HEK293 (cell line): ENCODE results near the gene CYB5B.
A peak's percentile ranks its signal among the peaks of the same experiment; 100 is the strongest.

Experiments used
- CTCF ChIA-PET: fragments of 350-600 bp; formaldehyde crosslinking; extraction: SDS; loops from one replicate; lab custom pipeline; 2021; ENCODE audit warnings: antibody characterized with exemption; lab: Yijun Ruan, JAX
- POLR2A ChIA-PET: fragments of 300-600 bp; formaldehyde crosslinking; extraction: SDS; loops from one replicate; lab custom pipeline; 2020; ENCODE audit warnings: antibody characterized with exemption, inconsistent platforms; lab: Yijun Ruan, JAX
- H3K27ac ChIP-seq: fragments of 200-500 bp; sonication (Bioruptor generic); 2 replicates; pipeline ENCODE4 v1.5.1; 2014; ENCODE audit warnings: low read depth, low read length, control low read depth, inconsistent platforms; ENCODE audit errors: extremely low read depth
- H3K36me3 ChIP-seq, 2 experiments: fragments of 200-500 bp in 1 of 2; sonication (Bioruptor generic) in 1 of 2; 1 replicate in 1 of 2; 2 replicates in 1 of 2; pipeline ENCODE4 v1.5.1; 2014 to 2017; ENCODE audit warnings: inconsistent platforms in 2 of 2, low read length in 2 of 2; ENCODE audit not compliant: control insufficient read depth in 2 of 2, insufficient read depth in 1 of 2
- H3K4me1 ChIP-seq: fragments of 200-500 bp; sonication (Bioruptor generic); 2 replicates; pipeline ENCODE4 v1.5.1; 2014; ENCODE audit warnings: mild to moderate bottlenecking, low read length, inconsistent platforms; ENCODE audit not compliant: control insufficient read depth, insufficient read depth
- H3K4me3 ChIP-seq: 2 replicates; pipeline ENCODE4 v1.5.1; 2011; ENCODE audit warnings: low read depth, mild to moderate bottlenecking, control low read depth, low read length, moderate library complexity
- H3K9me3 ChIP-seq: fragments of 200-500 bp; sonication (Bioruptor generic); 2 replicates; pipeline ENCODE4 v1.5.1; 2014; ENCODE audit warnings: low read depth, low read length, inconsistent platforms; ENCODE audit not compliant: control insufficient read depth, insufficient read depth
- FEZF1 ChIP-seq: fragments of 450-650 bp; formaldehyde crosslinking; IDR thresholded peaks from 2 replicates; pipeline ENCODE4 v1.5.1; 2016; ENCODE audit warnings: missing biosample characterization, missing genetic modification characterization
- HOXD13 ChIP-seq: sonication (generic); formaldehyde crosslinking; IDR thresholded peaks from 2 replicates; pipeline ENCODE4 v1.8.0; 2022; ENCODE audit warnings: missing genetic modification reagents, borderline replicate concordance
- KLF9 ChIP-seq: fragments of 450-650 bp; formaldehyde crosslinking; IDR thresholded peaks from 2 replicates; pipeline ENCODE4 v1.5.1; 2016; ENCODE audit warnings: missing biosample characterization, missing genetic modification characterization, low read depth
- OSR2 ChIP-seq: fragments of 450-650 bp; formaldehyde crosslinking; IDR thresholded peaks from 2 replicates; pipeline ENCODE4 v1.5.1; 2016; ENCODE audit warnings: missing biosample characterization, missing genetic modification characterization
- SCRT1 ChIP-seq: fragments of 450-650 bp; formaldehyde crosslinking; IDR thresholded peaks from 2 replicates; pipeline ENCODE4 v1.5.1; 2016; ENCODE audit warnings: missing biosample characterization, missing genetic modification characterization, borderline replicate concordance
- SCRT2 ChIP-seq: fragments of 450-650 bp; formaldehyde crosslinking; IDR thresholded peaks from 2 replicates; pipeline ENCODE4 v1.5.1; 2016; ENCODE audit warnings: missing biosample characterization, missing genetic modification characterization
- ZFHX2 ChIP-seq: fragments of 450-650 bp; formaldehyde crosslinking; conservative IDR thresholded peaks from 2 replicates; pipeline ENCODE4 v1.5.1; 2016; ENCODE audit warnings: missing biosample characterization, missing genetic modification characterization
- ZNF341 ChIP-seq: fragments of 450-650 bp; formaldehyde crosslinking; IDR thresholded peaks from 2 replicates; pipeline ENCODE4; 2016; ENCODE audit warnings: low read depth, missing biosample characterization, missing genetic modification characterization
- ZNF473 ChIP-seq: fragments of 450-650 bp; formaldehyde crosslinking; IDR thresholded peaks from 2 replicates; pipeline ENCODE4 v1.5.1; 2017; ENCODE audit warnings: missing biosample characterization, missing genetic modification characterization
- ZNF501 ChIP-seq: fragments of 450-650 bp; formaldehyde crosslinking; IDR thresholded peaks from 2 replicates; pipeline ENCODE4 v1.5.1; 2016; ENCODE audit warnings: missing biosample characterization, missing genetic modification characterization
- ZNF529 ChIP-seq: fragments of 450-650 bp; formaldehyde crosslinking; IDR thresholded peaks from 2 replicates; pipeline ENCODE4 v1.5.1; 2017; ENCODE audit warnings: missing genetic modification characterization, missing biosample characterization; ENCODE audit not compliant: insufficient replicate concordance
- ZNF610 ChIP-seq: fragments of 450-650 bp; formaldehyde crosslinking; IDR thresholded peaks from 2 replicates; pipeline ENCODE4 v1.5.1; 2016; ENCODE audit warnings: missing biosample characterization, missing genetic modification characterization, borderline replicate concordance
- ZNF664 ChIP-seq: fragments of 450-650 bp; formaldehyde crosslinking; IDR thresholded peaks from 2 replicates; pipeline ENCODE4 v1.5.1; 2016; ENCODE audit warnings: missing biosample characterization, missing genetic modification characterization
- TF ChIP-seq, protein P1 (sequence below): sonication (generic); formaldehyde crosslinking; IDR thresholded peaks from 2 replicates; pipeline ENCODE4 v1.8.1; 2022; ENCODE audit warnings: mild to moderate bottlenecking, moderate library complexity, missing genetic modification reagents
- TF ChIP-seq, protein P2 (sequence below): fragments of 450-650 bp; formaldehyde crosslinking; IDR thresholded peaks from 2 replicates; pipeline ENCODE4 v1.5.1; 2016; ENCODE audit warnings: missing biosample characterization, missing genetic modification characterization, borderline replicate concordance
- TF ChIP-seq, protein P3 (sequence below): fragments of 450-650 bp; formaldehyde crosslinking; IDR thresholded peaks from 2 replicates; pipeline ENCODE4 v1.5.1; 2016; ENCODE audit warnings: missing biosample characterization, missing genetic modification characterization
- TF ChIP-seq, protein P4 (sequence below): fragments of 450-650 bp; IDR thresholded peaks from 2 replicates; pipeline ENCODE4 v1.5.1; 2018; ENCODE audit warnings: missing biosample characterization, missing genetic modification characterization

CYB5B gene

DNA sequence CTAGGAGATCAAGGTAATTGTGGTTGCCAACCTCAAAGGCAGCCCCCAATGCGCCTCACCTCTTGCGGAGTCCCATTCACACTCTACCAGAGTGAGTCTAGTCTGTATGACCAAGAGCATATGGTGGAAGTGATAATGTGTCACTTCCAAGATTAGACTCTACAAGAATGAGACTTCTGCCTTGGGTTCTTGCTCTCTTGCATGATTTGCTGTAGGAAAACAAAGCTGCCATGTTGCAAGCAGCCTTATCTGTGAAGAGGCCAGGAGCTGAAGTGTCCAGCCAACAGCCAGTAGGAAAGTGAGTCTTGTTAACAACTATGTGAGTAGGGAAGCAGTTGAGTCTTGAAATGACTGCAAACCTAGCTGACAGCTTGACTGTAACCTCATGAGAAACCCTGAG is 42.0 kb upstream of the CYB5B start:
- H3K9me3 ChIP-seq: no peaks in the 10 kb centered on the region
- ChIA-PET CTCF (interaction anchor here (0.9 kb wide), 1 partner anchor 12 kb away, joined by 4 read pairs; no protein-coding TSS in a partner anchor), POLR2A (no interaction called here)
- H3K4me3 ChIP-seq: no peak overlapping the region
- H3K27ac ChIP-seq: peak overlapping the region; percentile 27; the same call in 1 of the 2 replicates
- H3K36me3 ChIP-seq: peaks cover 38 to 65% of the 10 kb centered on the region in 2 experiments
- TF ChIP-seq OSR2 (tag by site-specific recombination) (no peak), ZNF501 (tag by site-specific recombination) (no peak), SCRT1 (tag by site-specific recombination) (no peak), ZFHX2 (no peak), FEZF1 (no peak), ZNF664 (tag by site-specific recombination) (no peak), ZNF341 (no peak), ZNF610 (no peak), ZNF473 (no peak), KLF9 (tag by site-specific recombination) (no peak)
- TF ChIP-seq, protein P1, sequence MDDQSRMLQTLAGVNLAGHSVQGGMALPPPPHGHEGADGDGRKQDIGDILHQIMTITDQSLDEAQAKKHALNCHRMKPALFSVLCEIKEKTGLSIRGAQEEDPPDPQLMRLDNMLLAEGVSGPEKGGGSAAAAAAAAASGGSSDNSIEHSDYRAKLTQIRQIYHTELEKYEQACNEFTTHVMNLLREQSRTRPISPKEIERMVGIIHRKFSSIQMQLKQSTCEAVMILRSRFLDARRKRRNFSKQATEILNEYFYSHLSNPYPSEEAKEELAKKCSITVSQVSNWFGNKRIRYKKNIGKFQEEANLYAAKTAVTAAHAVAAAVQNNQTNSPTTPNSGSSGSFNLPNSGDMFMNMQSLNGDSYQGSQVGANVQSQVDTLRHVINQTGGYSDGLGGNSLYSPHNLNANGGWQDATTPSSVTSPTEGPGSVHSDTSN: no peak
- TF ChIP-seq, protein P2, sequence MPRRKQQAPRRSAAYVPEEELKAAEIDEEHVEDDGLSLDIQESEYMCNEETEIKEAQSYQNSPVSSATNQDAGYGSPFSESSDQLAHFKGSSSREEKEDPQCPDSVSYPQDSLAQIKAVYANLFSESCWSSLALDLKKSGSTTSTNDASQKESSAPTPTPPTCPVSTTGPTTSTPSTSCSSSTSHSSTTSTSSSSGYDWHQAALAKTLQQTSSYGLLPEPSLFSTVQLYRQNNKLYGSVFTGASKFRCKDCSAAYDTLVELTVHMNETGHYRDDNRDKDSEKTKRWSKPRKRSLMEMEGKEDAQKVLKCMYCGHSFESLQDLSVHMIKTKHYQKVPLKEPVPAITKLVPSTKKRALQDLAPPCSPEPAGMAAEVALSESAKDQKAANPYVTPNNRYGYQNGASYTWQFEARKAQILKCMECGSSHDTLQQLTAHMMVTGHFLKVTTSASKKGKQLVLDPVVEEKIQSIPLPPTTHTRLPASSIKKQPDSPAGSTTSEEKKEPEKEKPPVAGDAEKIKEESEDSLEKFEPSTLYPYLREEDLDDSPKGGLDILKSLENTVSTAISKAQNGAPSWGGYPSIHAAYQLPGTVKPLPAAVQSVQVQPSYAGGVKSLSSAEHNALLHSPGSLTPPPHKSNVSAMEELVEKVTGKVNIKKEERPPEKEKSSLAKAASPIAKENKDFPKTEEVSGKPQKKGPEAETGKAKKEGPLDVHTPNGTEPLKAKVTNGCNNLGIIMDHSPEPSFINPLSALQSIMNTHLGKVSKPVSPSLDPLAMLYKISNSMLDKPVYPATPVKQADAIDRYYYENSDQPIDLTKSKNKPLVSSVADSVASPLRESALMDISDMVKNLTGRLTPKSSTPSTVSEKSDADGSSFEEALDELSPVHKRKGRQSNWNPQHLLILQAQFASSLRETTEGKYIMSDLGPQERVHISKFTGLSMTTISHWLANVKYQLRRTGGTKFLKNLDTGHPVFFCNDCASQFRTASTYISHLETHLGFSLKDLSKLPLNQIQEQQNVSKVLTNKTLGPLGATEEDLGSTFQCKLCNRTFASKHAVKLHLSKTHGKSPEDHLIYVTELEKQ (tag by site-specific recombination): no peak
- TF ChIP-seq, protein P3, sequence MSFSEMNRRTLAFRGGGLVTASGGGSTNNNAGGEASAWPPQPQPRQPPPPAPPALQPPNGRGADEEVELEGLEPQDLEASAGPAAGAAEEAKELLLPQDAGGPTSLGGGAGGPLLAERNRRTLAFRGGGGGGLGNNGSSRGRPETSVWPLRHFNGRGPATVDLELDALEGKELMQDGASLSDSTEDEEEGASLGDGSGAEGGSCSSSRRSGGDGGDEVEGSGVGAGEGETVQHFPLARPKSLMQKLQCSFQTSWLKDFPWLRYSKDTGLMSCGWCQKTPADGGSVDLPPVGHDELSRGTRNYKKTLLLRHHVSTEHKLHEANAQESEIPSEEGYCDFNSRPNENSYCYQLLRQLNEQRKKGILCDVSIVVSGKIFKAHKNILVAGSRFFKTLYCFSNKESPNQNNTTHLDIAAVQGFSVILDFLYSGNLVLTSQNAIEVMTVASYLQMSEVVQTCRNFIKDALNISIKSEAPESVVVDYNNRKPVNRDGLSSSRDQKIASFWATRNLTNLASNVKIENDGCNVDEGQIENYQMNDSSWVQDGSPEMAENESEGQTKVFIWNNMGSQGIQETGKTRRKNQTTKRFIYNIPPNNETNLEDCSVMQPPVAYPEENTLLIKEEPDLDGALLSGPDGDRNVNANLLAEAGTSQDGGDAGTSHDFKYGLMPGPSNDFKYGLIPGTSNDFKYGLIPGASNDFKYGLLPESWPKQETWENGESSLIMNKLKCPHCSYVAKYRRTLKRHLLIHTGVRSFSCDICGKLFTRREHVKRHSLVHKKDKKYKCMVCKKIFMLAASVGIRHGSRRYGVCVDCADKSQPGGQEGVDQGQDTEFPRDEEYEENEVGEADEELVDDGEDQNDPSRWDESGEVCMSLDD (tag by site-specific recombination): no peak
- no peaks in the 10 kb centered on the region for H3K4me1 ChIP-seq

DNA sequence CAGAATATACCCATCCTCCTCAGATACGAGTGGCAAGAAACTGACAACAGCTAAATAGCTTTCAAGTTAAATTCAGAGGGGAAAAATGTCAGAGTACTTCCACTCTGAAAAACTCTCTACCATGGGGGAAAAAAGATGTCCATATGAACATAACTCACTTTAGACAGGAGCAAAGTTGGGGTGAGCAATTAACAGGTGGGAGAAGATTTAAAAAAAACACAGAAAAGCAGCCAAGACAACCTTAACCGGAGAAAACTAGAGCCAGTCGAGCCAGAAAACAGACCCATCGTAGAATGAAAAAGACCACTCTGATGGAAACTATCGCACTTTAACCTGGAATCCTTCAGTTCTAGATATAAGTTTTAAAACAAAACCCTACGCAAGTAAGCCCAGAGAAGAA is 39.4 kb upstream of the CYB5B start:
- Histone ChIP-seq H3K4me1 (no peaks in the 10 kb centered on the region), H3K27ac (peak overlapping the region; percentile 91), H3K9me3 (no peaks in the 10 kb centered on the region), H3K36me3 (peaks cover 23 to 41% of the 10 kb centered on the region in 2 experiments), H3K4me3 (peak overlapping the region; percentile 81)
- CTCF ChIA-PET: interaction anchor here (0.5 to 1.1 kb wide), 2 partner anchors 8 to 11 kb away, joined by 3 to 5 read pairs; no protein-coding TSS in a partner anchor
- POLR2A ChIA-PET: interaction anchor here (0.6 kb wide), 1 partner anchor 351 kb away, joined by 3 read pairs; no protein-coding TSS in a partner anchor
- TF ChIP-seq HOXD13: no peak
- no peak for TF ChIP-seq ZNF529 (tag by site-specific recombination)
- TF ChIP-seq, protein P4, sequence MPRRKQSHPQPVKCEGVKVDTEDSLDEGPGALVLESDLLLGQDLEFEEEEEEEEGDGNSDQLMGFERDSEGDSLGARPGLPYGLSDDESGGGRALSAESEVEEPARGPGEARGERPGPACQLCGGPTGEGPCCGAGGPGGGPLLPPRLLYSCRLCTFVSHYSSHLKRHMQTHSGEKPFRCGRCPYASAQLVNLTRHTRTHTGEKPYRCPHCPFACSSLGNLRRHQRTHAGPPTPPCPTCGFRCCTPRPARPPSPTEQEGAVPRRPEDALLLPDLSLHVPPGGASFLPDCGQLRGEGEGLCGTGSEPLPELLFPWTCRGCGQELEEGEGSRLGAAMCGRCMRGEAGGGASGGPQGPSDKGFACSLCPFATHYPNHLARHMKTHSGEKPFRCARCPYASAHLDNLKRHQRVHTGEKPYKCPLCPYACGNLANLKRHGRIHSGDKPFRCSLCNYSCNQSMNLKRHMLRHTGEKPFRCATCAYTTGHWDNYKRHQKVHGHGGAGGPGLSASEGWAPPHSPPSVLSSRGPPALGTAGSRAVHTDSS: no peak
- peak; percentile 56 for TF ChIP-seq SCRT2 (tag by site-specific recombination)
